ENCODE measurements around the gene RAPGEF4.

RAPGEF4 gene

GRCh38 chr2:172888714-172889669, 153.3 kb downstream of the RAPGEF4 start:
- no peak overlapping the region for H3K4me3 ChIP-seq (replicated peaks; ENCODE audit: low read depth, low read length)
- TF ChIP-seq CTCF (IDR thresholded peaks at IDR 0.05; ENCODE audit: low read depth, low read length, missing control alignments): no peak
- DNase-seq (ENCODE audit: extremely low read depth, low read depth): no peak

- DNase-seq (ENCODE audit: extremely low read depth, low read depth): no peak
- no peak for TF ChIP-seq CTCF (IDR thresholded peaks at IDR 0.05; ENCODE audit: low read depth, low read length, missing control alignments)
- H3K4me3 ChIP-seq (replicated peaks; ENCODE audit: low read depth, low read length): no peak overlapping the region
Observed at GRCh38 chr2:172889768-172890430, 154.3 kb downstream of the RAPGEF4 start.

- no peak for TF ChIP-seq CTCF (IDR thresholded peaks at IDR 0.05; ENCODE audit: low read depth, low read length, missing control alignments)
- no peak for DNase-seq (ENCODE audit: extremely low read depth, low read depth)
- no peak overlapping the region for H3K4me3 ChIP-seq (replicated peaks; ENCODE audit: low read depth, low read length)
Observed at GRCh38 chr2:172893111-172893510, 157.5 kb downstream of the RAPGEF4 start.

- no peak overlapping the region for H3K4me3 ChIP-seq (replicated peaks; ENCODE audit: low read depth, low read length)
- no peak for DNase-seq (ENCODE audit: extremely low read depth, low read depth)
- no peak for TF ChIP-seq CTCF (IDR thresholded peaks at IDR 0.05; ENCODE audit: low read depth, low read length, missing control alignments)
Observed at GRCh38 chr2:172893671-172894070, 158.0 kb downstream of the RAPGEF4 start.

- no peak for TF ChIP-seq CTCF (IDR thresholded peaks at IDR 0.05; ENCODE audit: low read depth, low read length, missing control alignments)
- no peak for DNase-seq (ENCODE audit: extremely low read depth, low read depth)
Observed at GRCh38 chr2:172894689-172895387, 159.2 kb downstream of the RAPGEF4 start.

GRCh38 chr2:172896661-172897081, 161.0 kb downstream of the RAPGEF4 start:
- DNase-seq (ENCODE audit: extremely low read depth, low read depth): no peak
- TF ChIP-seq CTCF (IDR thresholded peaks at IDR 0.05; ENCODE audit: low read depth, low read length, missing control alignments): no peak

More at GRCh38 chr2:172894689-172895387, 159.2 kb downstream of the RAPGEF4 start:
- H3K4me3 ChIP-seq (replicated peaks; ENCODE audit: low read depth, low read length): no peak overlapping the region

More at GRCh38 chr2:172896661-172897081, 161.0 kb downstream of the RAPGEF4 start:
- H3K4me3 ChIP-seq (replicated peaks; ENCODE audit: low read depth, low read length): no peak overlapping the region

Measured in HFF-Myc (cell line).